Peyer's patch (tissue), 4 donors: ENCODE results near the gene MACROH2A1.

Experiments used
- POLR2A ChIP-seq, 2 donors: fragments of 450-650 bp; IDR thresholded peaks; one replicate each; pipeline ENCODE4 v1.5.1; 2017; ENCODE audit warnings: antibody characterized with exemption in 2 of 2, mild to moderate bottlenecking in 2 of 2, moderate library complexity in 2 of 2
- TF ChIP-seq, protein P1 (sequence below), 6 experiments: fragments of 450-650 bp in 4 of 6; fragments of 200-600 bp in 2 of 6; sonication (generic) in 1 of 6; IDR thresholded peaks; one replicate each; pipeline ENCODE4 v1.5.1; 2017 to 2019; ENCODE audit warnings: antibody characterized with exemption in 6 of 6, mild to moderate bottlenecking in 3 of 6, moderate library complexity in 1 of 6

GRCh38 chr5:135323701-135324132 is 75.3 kb downstream of the MACROH2A1 start:
- TF ChIP-seq, protein P1, sequence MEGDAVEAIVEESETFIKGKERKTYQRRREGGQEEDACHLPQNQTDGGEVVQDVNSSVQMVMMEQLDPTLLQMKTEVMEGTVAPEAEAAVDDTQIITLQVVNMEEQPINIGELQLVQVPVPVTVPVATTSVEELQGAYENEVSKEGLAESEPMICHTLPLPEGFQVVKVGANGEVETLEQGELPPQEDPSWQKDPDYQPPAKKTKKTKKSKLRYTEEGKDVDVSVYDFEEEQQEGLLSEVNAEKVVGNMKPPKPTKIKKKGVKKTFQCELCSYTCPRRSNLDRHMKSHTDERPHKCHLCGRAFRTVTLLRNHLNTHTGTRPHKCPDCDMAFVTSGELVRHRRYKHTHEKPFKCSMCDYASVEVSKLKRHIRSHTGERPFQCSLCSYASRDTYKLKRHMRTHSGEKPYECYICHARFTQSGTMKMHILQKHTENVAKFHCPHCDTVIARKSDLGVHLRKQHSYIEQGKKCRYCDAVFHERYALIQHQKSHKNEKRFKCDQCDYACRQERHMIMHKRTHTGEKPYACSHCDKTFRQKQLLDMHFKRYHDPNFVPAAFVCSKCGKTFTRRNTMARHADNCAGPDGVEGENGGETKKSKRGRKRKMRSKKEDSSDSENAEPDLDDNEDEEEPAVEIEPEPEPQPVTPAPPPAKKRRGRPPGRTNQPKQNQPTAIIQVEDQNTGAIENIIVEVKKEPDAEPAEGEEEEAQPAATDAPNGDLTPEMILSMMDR (IDR thresholded peaks at IDR 0.05) = no peak
- no peak for TF ChIP-seq POLR2A (IDR thresholded peaks at IDR 0.05)
